Caco-2 (cell line): ENCODE measurements around the gene ZFAND4. TPM values are rescaled to one million over a fixed set of nuclear protein-coding genes. Genes with fewer than 3 reads are reported as not detected.

Experiments used
- BruUV-seq: library from RNA; stranded (reverse); fragments of 400-500 nt; replicated peaks from 2 replicates; lab custom pipeline; 2021; lab: Mats Ljungman, UMichigan
- CTCF ChIA-PET: fragments of 300-600 bp; sonication (Branson Sonifier 250); formaldehyde crosslinking; loops from one replicate; lab custom pipeline; 2022; ENCODE audit warnings: antibody characterized with exemption; lab: Charles Lee
- POLR2A ChIA-PET: fragments of 300-600 bp; sonication (Branson Sonifier 250); formaldehyde crosslinking; loops from one replicate; lab custom pipeline; 2022; ENCODE audit warnings: antibody characterized with exemption; lab: Charles Lee
- DNase-seq, 2 experiments: peaks; one replicate each; pipeline versions ENCODE4 v3.0.0 to v3.0.0-alpha.2; 2020 to 2022
- H3K27me3 ChIP-seq: replicated peaks from 2 replicates; pipeline ENCODE4 v1.6.0; 2011; ENCODE audit warnings: low read length; ENCODE audit not compliant: control insufficient read depth, insufficient read depth
- H3K36me3 ChIP-seq: 2 replicates; pipeline ENCODE4 v1.5.1; 2011; ENCODE audit warnings: low read length; ENCODE audit not compliant: control insufficient read depth, insufficient read depth
- H3K4me1 ChIP-seq: fragments of 250-450 bp; sonication (Bioruptor Pico); 2 replicates; pipeline ENCODE4 v1.5.1; 2020; ENCODE audit warnings: mild to moderate bottlenecking
- H3K4me3 ChIP-seq: 2 replicates; pipeline ENCODE4 v1.5.1; 2011; ENCODE audit warnings: low read depth, mild to moderate bottlenecking, control low read depth, low read length
- H3K9me3 ChIP-seq: fragments of 250-450 bp; sonication (Bioruptor Pico); 2 replicates; pipeline ENCODE4 v1.5.1; 2020; ENCODE audit warnings: mild to moderate bottlenecking, moderate library complexity
- H3K27ac Mint-ChIP-seq: one replicate; pipeline ENCODE4 v1.8.0; 2022; ENCODE audit warnings: mixed read lengths; ENCODE audit not compliant: unreplicated experiment
- H3K27me3 Mint-ChIP-seq: one replicate; pipeline ENCODE4 v1.8.0; 2022; ENCODE audit warnings: mixed read lengths; ENCODE audit not compliant: insufficient read depth, unreplicated experiment
- H3K36me3 Mint-ChIP-seq: one replicate; pipeline ENCODE4 v1.8.0; 2022; ENCODE audit warnings: mild to moderate bottlenecking, mixed read lengths; ENCODE audit not compliant: insufficient read depth, unreplicated experiment
- H3K4me1 Mint-ChIP-seq: one replicate; pipeline ENCODE4 v1.8.0; 2022; ENCODE audit warnings: low read depth, mixed read lengths; ENCODE audit not compliant: unreplicated experiment
- H3K4me3 Mint-ChIP-seq: one replicate; pipeline ENCODE4 v1.8.0; 2022; ENCODE audit warnings: mild to moderate bottlenecking, moderate library complexity, mixed read lengths; ENCODE audit not compliant: unreplicated experiment
- H3K9me3 Mint-ChIP-seq: one replicate; pipeline ENCODE4 v1.8.0; 2022; ENCODE audit warnings: mixed read lengths; ENCODE audit not compliant: unreplicated experiment
- intact Hi-C: fragments of 100-400 bp; cut with micrococcal nuclease; formaldehyde crosslinking; loops from one replicate; pipeline ENCODE4 v1.10.0; 2022; ENCODE audit not compliant: unreplicated experiment
- total RNA-seq: library from RNA; stranded (reverse); gene quantifications from 2 replicates; pipeline ENCODE4 v1.2.3, GENCODE V29; 2022
- TF ChIP-seq, protein P1 (sequence below), 2 experiments: fragments of 200-600 bp in 1 of 2; IDR thresholded peaks; 1 replicate in 1 of 2; 2 replicates in 1 of 2; pipeline versions ENCODE4 v1.5.1 to v1.8.0; 2011 to 2022; ENCODE audit warnings: antibody characterized with exemption in 1 of 2, control low read depth in 1 of 2, inconsistent platforms in 1 of 2, low read depth in 1 of 2, low read length in 1 of 2, mild to moderate bottlenecking in 1 of 2, moderate library complexity in 1 of 2; ENCODE audit not compliant: insufficient read depth in 1 of 2, severe bottlenecking in 1 of 2, unreplicated experiment in 1 of 2

The ZFAND4 gene
- total RNA-seq, 1 experiment from 2014 or later = 9.3 TPM

DNA sequence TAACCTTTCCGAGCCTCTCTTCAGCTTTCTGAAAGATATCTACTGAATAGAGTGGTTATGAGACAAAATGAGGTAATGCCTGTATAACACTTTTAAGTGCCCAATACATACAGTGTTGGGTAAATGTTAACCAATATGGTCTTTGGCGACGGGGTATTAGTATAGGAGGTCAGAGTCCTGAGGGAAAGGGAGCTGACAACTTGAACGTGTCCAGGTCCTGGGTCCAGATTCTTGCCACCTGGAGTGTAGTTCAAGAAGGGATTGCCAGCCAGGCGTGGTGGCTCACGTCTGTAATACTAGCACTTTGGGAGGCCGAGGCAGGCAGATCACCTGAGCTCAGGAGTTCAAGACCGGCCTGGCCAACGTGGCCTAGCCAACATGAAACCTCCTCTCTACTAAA, 76.0 kb downstream of the ZFAND4 start:
- Histone ChIP-seq H3K27me3 (0 out of 2 replicates have a peak, but pooled peaks cover 1% of the 10 kb centered on the region), H3K36me3 (no peaks in the 10 kb centered on the region), H3K4me3 (no peak overlapping the region), H3K9me3 (0 out of 2 replicates have a peak, but pooled peaks cover 5% of the 10 kb centered on the region), H3K4me1 (no peaks in the 10 kb centered on the region)
- no peak overlapping the region for H3K27ac Mint-ChIP-seq
- CTCF ChIA-PET = no interaction called here
- TF ChIP-seq, protein P1, sequence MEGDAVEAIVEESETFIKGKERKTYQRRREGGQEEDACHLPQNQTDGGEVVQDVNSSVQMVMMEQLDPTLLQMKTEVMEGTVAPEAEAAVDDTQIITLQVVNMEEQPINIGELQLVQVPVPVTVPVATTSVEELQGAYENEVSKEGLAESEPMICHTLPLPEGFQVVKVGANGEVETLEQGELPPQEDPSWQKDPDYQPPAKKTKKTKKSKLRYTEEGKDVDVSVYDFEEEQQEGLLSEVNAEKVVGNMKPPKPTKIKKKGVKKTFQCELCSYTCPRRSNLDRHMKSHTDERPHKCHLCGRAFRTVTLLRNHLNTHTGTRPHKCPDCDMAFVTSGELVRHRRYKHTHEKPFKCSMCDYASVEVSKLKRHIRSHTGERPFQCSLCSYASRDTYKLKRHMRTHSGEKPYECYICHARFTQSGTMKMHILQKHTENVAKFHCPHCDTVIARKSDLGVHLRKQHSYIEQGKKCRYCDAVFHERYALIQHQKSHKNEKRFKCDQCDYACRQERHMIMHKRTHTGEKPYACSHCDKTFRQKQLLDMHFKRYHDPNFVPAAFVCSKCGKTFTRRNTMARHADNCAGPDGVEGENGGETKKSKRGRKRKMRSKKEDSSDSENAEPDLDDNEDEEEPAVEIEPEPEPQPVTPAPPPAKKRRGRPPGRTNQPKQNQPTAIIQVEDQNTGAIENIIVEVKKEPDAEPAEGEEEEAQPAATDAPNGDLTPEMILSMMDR (IDR thresholded peaks at IDR 0.05; ENCODE audit: insufficient read depth in 1 of 2, low read depth in 1 of 2, low read length in 1 of 2, severe bottlenecking in 1 of 2, unreplicated experiment in 1 of 2) = no peak
- peaks cover 14% of the 10 kb centered on the region for H3K4me1 Mint-ChIP-seq
- BruUV-seq = no TSS peak
- H3K27me3 Mint-ChIP-seq = peaks cover 5% of the 10 kb centered on the region
- no peak for DNase-seq
- H3K4me3 Mint-ChIP-seq = no peak overlapping the region
- peaks cover 21% of the 10 kb centered on the region for H3K9me3 Mint-ChIP-seq
- H3K36me3 Mint-ChIP-seq = peaks cover 15% of the 10 kb centered on the region
- POLR2A ChIA-PET = no interaction called here
- intact Hi-C loops = no loop called here

GRCh38 chr10:45594276-45595157, 78.1 kb downstream of the ZFAND4 start:
- ChIA-PET CTCF (no interaction called here), POLR2A (interaction anchor here (0.6 kb wide), 3 partner anchors 26 to 621 kb away, joined by 3 read pairs; no protein-coding TSS in a partner anchor)
- intact Hi-C loops = loop anchor here (1.0 to 5.0 kb wide), 3 partner anchors 78 to 682 kb away; partner anchors contain the start of genes TMEM72 and ZFAND4
- TF ChIP-seq, protein P1 (IDR thresholded peaks at IDR 0.05; ENCODE audit: insufficient read depth in 1 of 2, low read depth in 1 of 2, low read length in 1 of 2, severe bottlenecking in 1 of 2, unreplicated experiment in 1 of 2) = no peak
- H3K27ac Mint-ChIP-seq = peak overlapping the region; percentile 54
- peaks cover 14% of the 10 kb centered on the region for H3K4me1 Mint-ChIP-seq
- Histone ChIP-seq H3K27me3 (0 out of 2 replicates have a peak, but pooled peaks cover 1% of the 10 kb centered on the region), H3K36me3 (no peaks in the 10 kb centered on the region), H3K4me1 (no peaks in the 10 kb centered on the region), H3K9me3 (no peaks in the 10 kb centered on the region), H3K4me3 (peak overlapping the region; percentile 89)
- peaks cover 15% of the 10 kb centered on the region for H3K36me3 Mint-ChIP-seq
- peak; percentile 95 to 97 for DNase-seq
- peaks cover 10% of the 10 kb centered on the region for H3K9me3 Mint-ChIP-seq
- BruUV-seq = no TSS peak
- H3K4me3 Mint-ChIP-seq = peak overlapping the region; percentile 73
- H3K27me3 Mint-ChIP-seq = peaks cover 5% of the 10 kb centered on the region

- Mint-ChIP-seq H3K9me3 (peaks cover 3% of the 10 kb centered on the region), H3K4me1 (peaks cover 8% of the 10 kb centered on the region), H3K27ac (no peak overlapping the region), H3K36me3 (peaks cover 15% of the 10 kb centered on the region), H3K4me3 (peak overlapping the region; percentile 73), H3K27me3 (peaks cover 5% of the 10 kb centered on the region)
- TF ChIP-seq, protein P1 (IDR thresholded peaks at IDR 0.05; ENCODE audit: insufficient read depth in 1 of 2, low read depth in 1 of 2, low read length in 1 of 2, severe bottlenecking in 1 of 2, unreplicated experiment in 1 of 2) = no peak
- no TSS peak for BruUV-seq
- DNase-seq = no peak
- POLR2A ChIA-PET = interaction anchor here (0.6 kb wide), 2 partner anchors 26 to 37 kb away, joined by 3 read pairs; no protein-coding TSS in a partner anchor
- H3K36me3 ChIP-seq = no peaks in the 10 kb centered on the region
- H3K4me3 ChIP-seq = peak overlapping the region; percentile 89
- intact Hi-C loops = loop anchor here (1.0 to 5.0 kb wide), 3 partner anchors 78 to 682 kb away; partner anchors contain the start of genes TMEM72 and ZFAND4
- CTCF ChIA-PET = no interaction called here
- no peaks in the 10 kb centered on the region for H3K4me1 ChIP-seq
- 0 out of 2 replicates have a peak, but pooled peaks cover 1% of the 10 kb centered on the region for H3K27me3 ChIP-seq
- H3K9me3 ChIP-seq = no peaks in the 10 kb centered on the region
Measured at GRCh38 chr10:45593938-45594275, 78.7 kb downstream of the ZFAND4 start.
